ENCODE data around the gene AP1S1.
"Not testable (repeated sequence)": the region's sequence is repeated elsewhere in the genome, so short reads cannot be mapped to it uniquely, and the experiment has no call there.

Gene AP1S1

DNA sequence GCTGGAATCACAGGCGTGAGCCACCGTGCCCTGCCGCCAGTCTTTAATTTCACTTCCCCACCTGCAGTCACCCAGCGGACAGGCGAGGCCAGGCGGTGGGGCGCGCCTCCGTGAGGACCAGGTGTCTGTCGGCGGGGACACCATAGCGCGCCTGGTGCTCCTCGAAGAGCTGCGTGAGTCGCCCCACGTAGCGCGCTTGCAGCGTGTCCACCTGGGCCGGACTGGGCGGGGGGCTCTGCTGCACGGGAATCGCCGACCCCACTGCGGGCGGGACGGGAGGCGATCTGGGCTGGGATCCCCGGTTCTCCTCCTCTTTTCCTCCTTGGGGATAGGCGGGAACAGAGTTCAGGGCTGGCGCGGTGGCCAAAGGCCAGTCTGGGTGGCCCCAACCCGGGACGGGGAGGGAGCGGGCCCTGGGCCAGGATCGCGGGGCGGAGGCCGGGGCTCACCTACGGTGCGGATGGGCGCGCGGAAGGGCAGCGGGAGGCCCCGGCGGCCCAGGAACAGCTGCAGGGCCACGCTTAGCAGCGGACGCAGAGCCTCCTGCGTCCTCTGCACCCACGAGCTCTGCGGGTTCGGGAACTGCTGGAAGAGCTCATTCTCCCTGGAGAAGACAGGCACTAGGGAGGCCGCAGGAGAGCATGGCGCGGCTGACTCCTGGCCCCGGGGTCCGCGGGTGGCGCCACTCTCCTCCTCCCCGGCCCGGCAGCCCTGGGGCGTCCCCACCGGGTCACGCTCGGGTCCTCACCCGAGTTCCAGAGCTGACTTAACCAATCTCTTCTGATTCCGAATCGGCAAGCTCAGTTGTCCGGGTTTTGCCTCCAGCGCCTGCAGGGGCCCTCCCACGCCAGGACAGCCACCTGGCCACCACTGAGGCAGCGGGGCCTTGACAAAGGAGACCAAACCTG is 47.7 kb downstream of the AP1S1 start:
- Histone ChIP-seq H3K4me3 (ENCODE audit: low read length) (no peak overlapping the region), H3K9ac (ENCODE audit: low read length) (no peak overlapping the region), H3K79me2 (ENCODE audit: low read length) (no peaks in the 10 kb centered on the region), H3K4me2 (ENCODE audit: low read depth, low read length) (no peak overlapping the region), H3K36me3 (replicated peaks; ENCODE audit: insufficient read depth, low read length) (no peaks in the 10 kb centered on the region), H4K20me1 (ENCODE audit: insufficient read depth, low read length) (no peaks in the 10 kb centered on the region), H3K27me3 (replicated peaks; ENCODE audit: insufficient read depth, low read length) (peaks cover 60% of the 10 kb centered on the region), H3K9me2 (replicated peaks; ENCODE audit: insufficient read depth, low read length) (no peaks in the 10 kb centered on the region), H2AFZ (ENCODE audit: low read length) (no peak overlapping the region), H3K4me1 (ENCODE audit: low read length) (no peaks in the 10 kb centered on the region), H3K27ac (ENCODE audit: low read length) (no peak overlapping the region), H3F3A (ENCODE audit: insufficient read depth, low read length) (no peaks in the 10 kb centered on the region), H3K9me3 (replicated peaks; ENCODE audit: insufficient read depth, low read length) (no peaks in the 10 kb centered on the region)
- no peak for DNase-seq
- TF ChIP-seq EZH2phosphoT487 (IDR thresholded peaks at IDR 0.05; ENCODE audit: low read length) (no peak), EZH2 (optimal IDR thresholded peaks at IDR 0.05; ENCODE audit: low read depth, low read length) (no peak)
- TF ChIP-seq, protein P1, sequence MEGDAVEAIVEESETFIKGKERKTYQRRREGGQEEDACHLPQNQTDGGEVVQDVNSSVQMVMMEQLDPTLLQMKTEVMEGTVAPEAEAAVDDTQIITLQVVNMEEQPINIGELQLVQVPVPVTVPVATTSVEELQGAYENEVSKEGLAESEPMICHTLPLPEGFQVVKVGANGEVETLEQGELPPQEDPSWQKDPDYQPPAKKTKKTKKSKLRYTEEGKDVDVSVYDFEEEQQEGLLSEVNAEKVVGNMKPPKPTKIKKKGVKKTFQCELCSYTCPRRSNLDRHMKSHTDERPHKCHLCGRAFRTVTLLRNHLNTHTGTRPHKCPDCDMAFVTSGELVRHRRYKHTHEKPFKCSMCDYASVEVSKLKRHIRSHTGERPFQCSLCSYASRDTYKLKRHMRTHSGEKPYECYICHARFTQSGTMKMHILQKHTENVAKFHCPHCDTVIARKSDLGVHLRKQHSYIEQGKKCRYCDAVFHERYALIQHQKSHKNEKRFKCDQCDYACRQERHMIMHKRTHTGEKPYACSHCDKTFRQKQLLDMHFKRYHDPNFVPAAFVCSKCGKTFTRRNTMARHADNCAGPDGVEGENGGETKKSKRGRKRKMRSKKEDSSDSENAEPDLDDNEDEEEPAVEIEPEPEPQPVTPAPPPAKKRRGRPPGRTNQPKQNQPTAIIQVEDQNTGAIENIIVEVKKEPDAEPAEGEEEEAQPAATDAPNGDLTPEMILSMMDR (IDR thresholded peaks at IDR 0.05; ENCODE audit: low read length): no peak

DNA sequence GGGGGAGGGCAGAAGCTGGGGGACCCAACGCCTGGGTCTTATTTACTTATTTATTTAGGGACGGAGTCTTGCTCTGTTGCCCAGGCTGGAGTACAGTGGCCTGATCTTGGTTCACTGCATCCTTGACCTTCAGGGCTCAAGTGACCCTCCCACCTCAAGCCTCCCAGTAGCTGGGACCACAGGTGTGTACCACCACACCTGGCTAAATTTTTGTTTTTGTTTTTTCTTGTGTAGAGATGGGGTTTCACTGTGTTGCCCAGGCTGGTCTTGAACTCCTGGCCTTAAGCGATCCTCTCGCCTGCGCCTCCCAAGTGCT is 48.3 kb downstream of the AP1S1 start:
- no peaks in the 10 kb centered on the region for H3K79me2 ChIP-seq (ENCODE audit: low read length)
- no peak for DNase-seq
- H3K9me2 ChIP-seq (replicated peaks; ENCODE audit: insufficient read depth, low read length): no peaks in the 10 kb centered on the region
- no peaks in the 10 kb centered on the region for H3K9me3 ChIP-seq (replicated peaks; ENCODE audit: insufficient read depth, low read length)
- no peaks in the 10 kb centered on the region for H3K4me1 ChIP-seq (ENCODE audit: low read length)
- no peaks in the 10 kb centered on the region for H3F3A ChIP-seq (ENCODE audit: insufficient read depth, low read length)
- no peak overlapping the region for H3K27ac ChIP-seq (ENCODE audit: low read length)
- no peak overlapping the region for H3K4me2 ChIP-seq (ENCODE audit: low read depth, low read length)
- no peaks in the 10 kb centered on the region for H4K20me1 ChIP-seq (ENCODE audit: insufficient read depth, low read length)
- TF ChIP-seq, protein P1 (IDR thresholded peaks at IDR 0.05; ENCODE audit: low read length): no peak
- TF ChIP-seq EZH2 (optimal IDR thresholded peaks at IDR 0.05; ENCODE audit: low read depth, low read length) (no peak), EZH2phosphoT487 (IDR thresholded peaks at IDR 0.05; ENCODE audit: low read length) (no peak)
- H2AFZ ChIP-seq (ENCODE audit: low read length): no peak overlapping the region
- no peak overlapping the region for H3K4me3 ChIP-seq (ENCODE audit: low read length)
- H3K36me3 ChIP-seq (replicated peaks; ENCODE audit: insufficient read depth, low read length): no peaks in the 10 kb centered on the region
- peaks cover 55% of the 10 kb centered on the region for H3K27me3 ChIP-seq (replicated peaks; ENCODE audit: insufficient read depth, low read length)
- no peak overlapping the region for H3K9ac ChIP-seq (ENCODE audit: low read length)

DNA sequence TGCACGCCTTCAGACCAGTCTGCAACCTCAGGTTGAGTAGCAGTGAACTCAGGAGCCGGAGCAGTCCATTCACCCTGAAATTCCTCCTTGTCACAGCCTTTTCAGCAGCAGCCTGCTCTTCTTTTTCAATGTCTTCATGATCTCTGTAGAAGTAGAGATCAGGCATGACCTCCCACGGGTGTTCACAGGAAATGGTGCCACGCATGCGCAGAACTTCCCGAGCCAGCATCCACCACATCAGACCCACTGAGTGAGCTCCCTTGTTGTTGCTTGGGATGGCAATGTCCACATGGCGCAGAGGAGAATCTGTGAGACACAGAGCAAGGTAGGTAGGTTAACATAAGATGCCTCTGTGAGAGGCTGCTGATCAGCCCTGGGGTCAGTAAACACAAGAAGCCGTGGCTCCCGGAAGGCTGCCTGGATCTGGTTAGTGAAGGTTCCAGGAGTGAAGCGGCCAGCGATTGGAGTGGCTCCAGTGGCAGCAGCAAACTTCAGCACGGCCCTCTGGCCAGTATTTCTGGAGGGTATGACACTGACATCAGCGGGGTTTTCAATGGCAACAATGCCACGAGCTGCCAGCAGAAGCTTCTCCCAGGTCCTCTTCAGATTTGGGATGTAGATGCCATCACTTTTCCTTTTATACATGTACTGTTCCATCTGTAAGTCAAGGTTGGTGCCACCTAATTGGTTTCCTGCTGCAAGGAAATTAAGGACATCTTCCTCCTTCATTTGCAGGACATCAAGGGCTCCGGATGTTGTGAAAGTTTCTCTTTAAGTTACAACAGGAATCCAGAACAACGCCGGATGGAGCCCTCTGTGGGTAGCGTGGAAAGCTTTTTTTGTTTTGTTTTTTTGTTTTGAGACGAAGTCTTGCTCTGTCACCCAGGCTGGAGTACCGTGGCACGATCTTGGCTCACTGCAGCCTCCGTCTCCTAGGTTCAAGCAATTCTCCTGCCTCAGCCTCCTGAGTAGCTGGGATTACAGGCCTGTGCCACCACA is 49.8 kb downstream of the AP1S1 start:
- H3K79me2 ChIP-seq (ENCODE audit: low read length); H3K36me3 ChIP-seq (replicated peaks; ENCODE audit: insufficient read depth, low read length); H3K4me1 ChIP-seq (ENCODE audit: low read length); DNase-seq; H3K4me3 ChIP-seq (ENCODE audit: low read length); H4K20me1 ChIP-seq (ENCODE audit: insufficient read depth, low read length); H3K9me2 ChIP-seq (replicated peaks; ENCODE audit: insufficient read depth, low read length); H3K9me3 ChIP-seq (replicated peaks; ENCODE audit: insufficient read depth, low read length); H3F3A ChIP-seq (ENCODE audit: insufficient read depth, low read length); H3K27ac ChIP-seq (ENCODE audit: low read length); H3K9ac ChIP-seq (ENCODE audit: low read length): not testable (repeated sequence)
- H3K4me2 ChIP-seq (ENCODE audit: low read depth, low read length): peak overlapping the region; percentile 6; the same call in 1 of the 2 replicates
- H3K27me3 ChIP-seq (replicated peaks; ENCODE audit: insufficient read depth, low read length): peaks cover 40% of the 10 kb centered on the region
- 0 out of 2 replicates have a peak overlapping the region, but pooled peaks have one; percentile 3 for H2AFZ ChIP-seq (ENCODE audit: low read length)
